ENCODE data around the gene CUL1. TPM values are rescaled to one million over a fixed set of nuclear protein-coding genes. Genes with fewer than 3 reads are reported as not detected.

CUL1 gene
- total and polyA plus RNA-seq, 7 donors: 24.0 to 72.8 (median 53.9) TPM

- H3K4me3 ChIP-seq: no peak overlapping the region
- intact Hi-C loops (cut with DNase I): loop anchor here (5.0 kb wide), 4 partner anchors 78 to 293 kb away; no protein-coding TSS in a partner anchor
- no peaks in the 10 kb centered on the region for H3K9me3 ChIP-seq
- DNase-seq: no peak
- no peaks in the 10 kb centered on the region for H3K36me3 ChIP-seq
- peaks cover 0 to 7% (median 0%) of the 10 kb centered on the region in 4 donors for H3K4me1 ChIP-seq
- WGBS, 2 donors: 92% methylated on average over 5 of the region's 5 CpGs
- H3K27me3 ChIP-seq: no peaks in the 10 kb centered on the region
- no peak overlapping the region for H3K27ac ChIP-seq
- TF ChIP-seq CTCF (IDR thresholded peaks at IDR 0.05) (no peak), POLR2A (IDR thresholded peaks at IDR 0.05) (no peak), EP300 (IDR thresholded peaks at IDR 0.05) (no peak), POLR2AphosphoS5 (IDR thresholded peaks at IDR 0.05) (no peak)
These were observed 4.1 kb upstream of the CUL1 start for GRCh38 chr7:148694631-148695030.

GRCh38 chr7:148695953-148696352 lies 2.8 kb upstream of the CUL1 start:
- no peaks in the 10 kb centered on the region for H3K27me3 ChIP-seq
- H3K36me3 ChIP-seq: no peaks in the 10 kb centered on the region
- H3K4me1 ChIP-seq: peaks cover 0 to 16% (median 8%) of the 10 kb centered on the region in 4 donors
- no peak overlapping the region for H3K27ac ChIP-seq
- intact Hi-C loops (cut with DNase I): loop anchor here (5.0 kb wide), 4 partner anchors 76 to 291 kb away; no protein-coding TSS in a partner anchor
- no peaks in the 10 kb centered on the region for H3K9me3 ChIP-seq
- 91 to 94% methylated on average over 3 of the region's 3 CpGs for WGBS, 2 donors
- DNase-seq: no peak
- no peak for TF ChIP-seq POLR2AphosphoS5 (IDR thresholded peaks at IDR 0.05)
- no peak for TF ChIP-seq POLR2A (IDR thresholded peaks at IDR 0.05)
- TF ChIP-seq CTCF (IDR thresholded peaks at IDR 0.05): no peak
- no peak for TF ChIP-seq EP300 (IDR thresholded peaks at IDR 0.05)
- H3K4me3 ChIP-seq: no peak overlapping the region

DNA sequence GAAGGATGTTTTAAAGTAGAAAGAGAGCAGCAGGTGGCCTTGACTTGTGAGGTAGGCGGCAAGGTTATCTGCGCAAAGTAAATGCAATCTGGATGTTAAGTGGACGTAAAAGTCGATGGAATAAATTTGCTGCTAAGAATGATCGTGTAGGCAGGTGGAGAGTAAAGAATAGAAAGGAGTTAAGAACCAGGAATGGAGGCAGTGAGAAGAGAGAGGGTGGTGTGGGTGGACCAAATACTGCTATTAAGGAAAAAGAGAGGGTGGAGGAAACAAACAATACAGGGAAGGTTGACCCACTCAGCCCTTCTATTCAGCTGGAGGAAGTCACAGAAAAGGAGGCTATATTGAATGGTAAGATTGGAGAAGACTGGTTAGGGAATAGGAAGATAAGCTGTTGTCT lies 1.9 kb upstream of the CUL1 start:
- peaks cover 0 to 24% (median 16%) of the 10 kb centered on the region in 4 donors for H3K4me1 ChIP-seq
- no peak for TF ChIP-seq EP300 (IDR thresholded peaks at IDR 0.05)
- no peak for TF ChIP-seq POLR2AphosphoS5 (IDR thresholded peaks at IDR 0.05)
- TF ChIP-seq CTCF (IDR thresholded peaks at IDR 0.05): no peak
- TF ChIP-seq POLR2A (IDR thresholded peaks at IDR 0.05): no peak
- DNase-seq: no peak
- H3K36me3 ChIP-seq: no peaks in the 10 kb centered on the region
- 93 to 96% methylated on average over 5 of the region's 5 CpGs for whole genome bisulfite sequencing, 2 donors
- intact Hi-C loops (cut with DNase I): loop anchor here (5.0 kb wide), 4 partner anchors 76 to 291 kb away; no protein-coding TSS in a partner anchor
- peak overlapping the region; percentile 96 to 98 (median 96) for H3K27ac ChIP-seq
- no peaks in the 10 kb centered on the region for H3K9me3 ChIP-seq
- no peaks in the 10 kb centered on the region for H3K27me3 ChIP-seq
- H3K4me3 ChIP-seq: no peak overlapping the region

DNA sequence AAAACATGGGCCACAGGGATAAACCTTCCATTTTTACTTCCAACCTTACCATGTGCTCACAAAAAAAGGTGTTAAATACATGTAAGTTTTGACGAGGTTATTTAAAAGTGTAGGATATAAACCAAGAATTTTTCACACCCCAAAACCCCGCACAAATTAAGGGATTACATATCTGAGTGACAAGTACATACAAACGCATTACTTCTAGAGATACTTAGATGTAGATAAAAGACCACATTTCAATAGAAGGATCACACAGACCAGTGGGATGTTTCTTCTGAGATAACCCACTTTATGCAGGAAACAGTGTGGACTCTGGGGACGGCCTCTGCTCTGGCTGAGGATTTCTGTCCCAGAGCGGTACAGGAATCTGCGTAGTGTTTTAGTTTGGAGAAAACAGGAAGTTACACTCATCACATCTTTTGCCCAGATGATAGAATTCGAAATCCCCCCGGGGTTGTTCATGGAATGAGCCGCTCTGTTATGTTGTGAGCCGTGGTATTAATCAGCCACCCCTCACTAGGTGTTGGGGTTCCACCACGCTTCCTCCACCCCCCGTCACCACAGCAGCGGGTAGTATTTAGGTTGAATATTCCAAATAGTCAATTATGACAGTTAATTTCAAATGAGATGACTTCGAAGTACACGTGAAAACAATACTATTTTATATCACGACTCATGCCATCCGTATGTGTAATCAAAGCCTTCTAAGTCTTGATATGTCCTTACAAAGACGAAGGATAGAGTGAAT lies 1.3 kb upstream of the CUL1 start:
- Histone ChIP-seq H3K4me3 (peak overlapping the region; percentile 60 to 95 (median 80)), H3K4me1 (peaks cover 0 to 31% (median 23%) of the 10 kb centered on the region in 4 donors), H3K36me3 (no peaks in the 10 kb centered on the region), H3K9me3 (no peaks in the 10 kb centered on the region), H3K27me3 (no peaks in the 10 kb centered on the region), H3K27ac (peak overlapping the region; percentile 96 to 98 (median 96))
- DNase-seq: peak; percentile 74
- intact Hi-C loops (cut with DNase I): loop anchor here (2.0 to 5.0 kb wide), 6 partner anchors 75 to 331 kb away; partner anchors contain the start of genes EZH2 and PDIA4
- WGBS, 2 donors: 28 to 49% methylated on average over 18 of the region's 18 CpGs
- TF ChIP-seq POLR2AphosphoS5 (IDR thresholded peaks at IDR 0.05): peak; percentile 24 to 55 (median 46)
- TF ChIP-seq EP300 (IDR thresholded peaks at IDR 0.05): no peak
- TF ChIP-seq CTCF (IDR thresholded peaks at IDR 0.05): no peak

Data from sigmoid colon (tissue), 7 donors.